Endothelial cell of umbilical vein (primary cell): ENCODE measurements around the gene TMCC2. TPM values are rescaled to one million over a fixed set of nuclear protein-coding genes. Genes with fewer than 3 reads are reported as not detected.

Source experiments
- BruUV-seq: library from RNA; stranded (reverse); fragments of 400-500 nt; replicated peaks from 2 replicates; lab custom pipeline; 2021; lab: Mats Ljungman, UMichigan
- CTCF ChIA-PET: fragments of 300-600, 350-600 bp; sonication (Branson Sonifier 250); formaldehyde crosslinking; loops from one replicate; lab custom pipeline; 2021; ENCODE audit warnings: antibody characterized with exemption, inconsistent platforms; lab: Charles Lee
- POLR2A ChIA-PET: fragments of 300-600, 350-600 bp; sonication (Branson Sonifier 250); formaldehyde crosslinking; loops from one replicate; lab custom pipeline; 2021; ENCODE audit warnings: antibody characterized with exemption, inconsistent platforms; lab: Charles Lee
- DNase-seq: peaks from one replicate; pipeline ENCODE4 v3.0.0-alpha.2; 2011; ENCODE audit warnings: low read depth, low spot score
- FAIRE-seq: peaks from 2 replicates; lab custom pipeline; 2011; peaks lifted over from hg19 to GRCh38; lab: Jason Lieb, UNC
- H2AFZ ChIP-seq: 2 replicates; pipeline ENCODE4 v1.6.0; 2012; ENCODE audit warnings: low read depth, low read length, control low read depth, inconsistent platforms
- H3K27ac ChIP-seq: 2 replicates; pipeline ENCODE4 v1.5.1; 2011; ENCODE audit warnings: low read depth, mild to moderate bottlenecking, control low read depth, low read length, moderate library complexity; ENCODE audit not compliant: insufficient read depth
- H3K27me3 ChIP-seq, 2 experiments: 2 replicates each; pipeline versions ENCODE4 v1.6.0 to v1.6.1; 2011; ENCODE audit warnings: low read length in 2 of 2, mixed read lengths in 1 of 2; ENCODE audit not compliant: control insufficient read depth in 2 of 2, insufficient read depth in 2 of 2
- H3K36me3 ChIP-seq, 2 experiments: 2 replicates in 1 of 2; 3 replicates in 1 of 2; pipeline ENCODE4 v1.5.1; 2011; ENCODE audit warnings: low read length in 2 of 2, mild to moderate bottlenecking in 1 of 2, moderate library complexity in 1 of 2; ENCODE audit not compliant: control insufficient read depth in 2 of 2, insufficient read depth in 2 of 2; ENCODE audit errors: extremely low read depth in 1 of 2
- H3K4me1 ChIP-seq: 3 replicates; pipeline ENCODE4 v1.5.1; 2011; ENCODE audit warnings: mild to moderate bottlenecking, low read length; ENCODE audit not compliant: control insufficient read depth, insufficient read depth; ENCODE audit errors: extremely low read depth
- H3K4me2 ChIP-seq: 2 replicates; pipeline ENCODE4 v1.6.1; 2011; ENCODE audit warnings: low read length, control low read depth, mixed read lengths; ENCODE audit not compliant: insufficient read depth
- H3K4me3 ChIP-seq, 3 experiments: fragments of 200-600 bp in 1 of 3; sonication (generic), shearing (Covaris generic) in 1 of 3; replicated peaks in 1 of 3; 2 replicates each; pipeline ENCODE4 v1.5.1; 2011 to 2016; ENCODE audit warnings: control low read depth in 3 of 3, low read length in 3 of 3, mild to moderate bottlenecking in 2 of 3, inconsistent platforms in 1 of 3, low read depth in 1 of 3, moderate library complexity in 1 of 3; ENCODE audit not compliant: insufficient read depth in 1 of 3
- H3K79me2 ChIP-seq: 2 replicates; pipeline ENCODE4 v1.6.0; 2012; ENCODE audit warnings: low read length, inconsistent platforms; ENCODE audit not compliant: control insufficient read depth, insufficient read depth
- H3K9ac ChIP-seq: replicated peaks from 2 replicates; pipeline ENCODE3; 2011; ENCODE audit warnings: low read length, control low read depth; ENCODE audit not compliant: insufficient read depth; ENCODE audit errors: extremely low read depth
- H3K9me1 ChIP-seq: replicated peaks from 3 replicates; pipeline ENCODE4 v1.6.0; 2011; ENCODE audit warnings: mild to moderate bottlenecking, low read length; ENCODE audit not compliant: control insufficient read depth, insufficient read depth; ENCODE audit errors: extremely low read depth
- H3K9me3 ChIP-seq: replicated peaks from 2 replicates; pipeline ENCODE4 v1.5.1; 2012; ENCODE audit warnings: low read length, inconsistent platforms; ENCODE audit not compliant: control insufficient read depth, insufficient read depth
- H4K20me1 ChIP-seq: replicated peaks from 2 replicates; pipeline ENCODE3; 2011; ENCODE audit warnings: mild to moderate bottlenecking, low read length; ENCODE audit not compliant: control insufficient read depth, insufficient read depth; ENCODE audit errors: extremely low read depth
- EZH2 ChIP-seq: IDR thresholded peaks from 2 replicates; pipeline ENCODE4 v1.6.1; 2012; ENCODE audit warnings: borderline replicate concordance, low read depth, mild to moderate bottlenecking, moderate library complexity, low read length, inconsistent platforms; ENCODE audit not compliant: severe bottlenecking
- FOS ChIP-seq: IDR thresholded peaks from 2 replicates; pipeline ENCODE4 v1.6.1; 2011; ENCODE audit warnings: mild to moderate bottlenecking, low read length, moderate library complexity, borderline replicate concordance; ENCODE audit not compliant: insufficient read depth
- GATA2 ChIP-seq: IDR thresholded peaks from 2 replicates; pipeline ENCODE4 v1.7.0; 2011; ENCODE audit warnings: low read depth, mild to moderate bottlenecking, moderate library complexity, mixed read lengths, low read length; ENCODE audit not compliant: insufficient read length, insufficient read depth
- JUN ChIP-seq: IDR thresholded peaks from 2 replicates; pipeline ENCODE4 v1.6.1; 2011; ENCODE audit warnings: borderline replicate concordance, low read depth; ENCODE audit not compliant: insufficient read length, insufficient read depth
- MYC ChIP-seq: IDR thresholded peaks from one replicate; pipeline ENCODE4 v1.6.1; 2011; ENCODE audit warnings: mild to moderate bottlenecking, low read depth, low read length
- POLR2A ChIP-seq: IDR thresholded peaks from 2 replicates; pipeline ENCODE4 v1.6.1; 2012; ENCODE audit warnings: low read depth, mild to moderate bottlenecking, control low read depth, low read length
- POLR2AphosphoS5 ChIP-seq: IDR thresholded peaks from 2 replicates; pipeline ENCODE4 v1.6.1; 2012; ENCODE audit warnings: low read depth, mild to moderate bottlenecking, control low read depth, low read length, moderate library complexity; ENCODE audit not compliant: insufficient read depth
- dilution Hi-C: fragments of 300-500 bp; cut with MboI; formaldehyde crosslinking; loops from one replicate; pipeline ENCODE4 v1.15.0; 2019; ENCODE audit warnings: low sequenced_read_pairs; ENCODE audit not compliant: extremely low pct_ligation_motif_present
- intact Hi-C: fragments of 100-400 bp; cut with micrococcal nuclease; formaldehyde crosslinking; loops from one replicate; pipeline ENCODE4 v1.10.0; 2022
- polyA plus RNA-seq, 4 experiments: library from polyadenylated mRNA; depleted of rRNA in 3 of 4; stranded (reverse) in 3 of 4; unstranded in 1 of 4; fragments of >200 nt; gene quantifications; 2 replicates each; pipeline versions ENCODE4 v1.2.1 to v1.2.3, GENCODE V29; 2011 to 2012; ENCODE audit warnings: missing spikeins in 1 of 4
- total RNA-seq: library from RNA; stranded (reverse); gene quantifications from 2 replicates; pipeline ENCODE4 v1.2.3, GENCODE V29; 2021
- TF ChIP-seq, protein P1 (sequence below), 2 donors: IDR thresholded peaks; 1 replicate in 1 of 2; 2 replicates in 1 of 2; pipeline ENCODE4 v1.5.1; 2011; ENCODE audit warnings: low read length in 2 of 2, mild to moderate bottlenecking in 2 of 2, moderate library complexity in 2 of 2, control low read depth in 1 of 2, inconsistent platforms in 1 of 2, low read depth in 1 of 2; ENCODE audit not compliant: insufficient read depth in 1 of 2; ENCODE audit errors: extremely low read depth in 1 of 2
- TF ChIP-seq, protein P2 (sequence below): IDR thresholded peaks from 2 replicates; pipeline ENCODE4 v1.6.1; 2011; ENCODE audit not compliant: insufficient read depth, insufficient read length

TMCC2 gene
- total and polyA plus RNA-seq, 2 donors (not counting 3 experiments of a cell fraction or from before 2014, with no cell fraction given), result 2.0 to 2.1 TPM

DNA sequence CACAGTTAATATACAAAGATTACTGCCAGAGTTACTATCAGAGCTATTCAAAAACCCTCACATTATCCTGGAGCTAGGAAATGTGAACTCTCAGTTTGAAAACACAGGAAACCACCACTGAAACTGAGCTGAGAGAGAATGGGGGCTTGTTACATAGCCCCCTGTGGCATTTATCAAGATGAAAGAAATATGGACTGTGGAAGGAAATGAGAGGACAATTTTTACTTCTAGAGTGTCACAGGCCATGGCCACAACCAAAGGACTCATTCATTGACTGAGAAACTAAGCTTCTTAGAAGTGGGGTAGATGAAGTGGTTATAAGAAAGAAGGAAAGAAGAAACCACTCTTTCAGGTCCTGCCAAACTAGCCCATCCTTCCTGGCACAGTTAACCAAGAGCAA is 41.6 kb upstream of the TMCC2 start:
- POLR2A ChIA-PET, result no interaction called here
- dilution Hi-C loops, result no loop called here
- BruUV-seq, result no TSS peak

More for the DNA sequence above, 41.6 kb upstream of the TMCC2 start:
- H3K9me1 ChIP-seq, result no peaks in the 10 kb centered on the region
- no peak for FAIRE-seq
- H3K9ac ChIP-seq, result no peak overlapping the region
- H3K79me2 ChIP-seq, result no peaks in the 10 kb centered on the region
- no peak for DNase-seq
- no peak overlapping the region for H3K4me3 ChIP-seq
- H3K27me3 ChIP-seq, result no peaks in the 10 kb centered on the region
- H3K36me3 ChIP-seq, result peaks cover 3% of the 10 kb centered on the region in 2 experiments
- no peaks in the 10 kb centered on the region for H3K9me3 ChIP-seq
- H2AFZ ChIP-seq, result no peak overlapping the region
- CTCF ChIA-PET, result interaction anchor here (1.5 kb wide), 1 partner anchor 45 kb away, joined by 5 read pairs; no protein-coding TSS in a partner anchor
- H4K20me1 ChIP-seq, result peaks cover 2% of the 10 kb centered on the region
- H3K4me2 ChIP-seq, result no peak overlapping the region
- TF ChIP-seq JUN, result no peak
- no peak for TF ChIP-seq POLR2AphosphoS5
- TF ChIP-seq FOS, result no peak
- TF ChIP-seq, protein P1, sequence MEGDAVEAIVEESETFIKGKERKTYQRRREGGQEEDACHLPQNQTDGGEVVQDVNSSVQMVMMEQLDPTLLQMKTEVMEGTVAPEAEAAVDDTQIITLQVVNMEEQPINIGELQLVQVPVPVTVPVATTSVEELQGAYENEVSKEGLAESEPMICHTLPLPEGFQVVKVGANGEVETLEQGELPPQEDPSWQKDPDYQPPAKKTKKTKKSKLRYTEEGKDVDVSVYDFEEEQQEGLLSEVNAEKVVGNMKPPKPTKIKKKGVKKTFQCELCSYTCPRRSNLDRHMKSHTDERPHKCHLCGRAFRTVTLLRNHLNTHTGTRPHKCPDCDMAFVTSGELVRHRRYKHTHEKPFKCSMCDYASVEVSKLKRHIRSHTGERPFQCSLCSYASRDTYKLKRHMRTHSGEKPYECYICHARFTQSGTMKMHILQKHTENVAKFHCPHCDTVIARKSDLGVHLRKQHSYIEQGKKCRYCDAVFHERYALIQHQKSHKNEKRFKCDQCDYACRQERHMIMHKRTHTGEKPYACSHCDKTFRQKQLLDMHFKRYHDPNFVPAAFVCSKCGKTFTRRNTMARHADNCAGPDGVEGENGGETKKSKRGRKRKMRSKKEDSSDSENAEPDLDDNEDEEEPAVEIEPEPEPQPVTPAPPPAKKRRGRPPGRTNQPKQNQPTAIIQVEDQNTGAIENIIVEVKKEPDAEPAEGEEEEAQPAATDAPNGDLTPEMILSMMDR (IDR thresholded peaks at IDR 0.05; ENCODE audit: extremely low read depth in 1 of 2, insufficient read depth in 1 of 2, low read depth in 1 of 2, low read length in 2 of 2), result no peak
- no peak for TF ChIP-seq MYC
- TF ChIP-seq, protein P2, sequence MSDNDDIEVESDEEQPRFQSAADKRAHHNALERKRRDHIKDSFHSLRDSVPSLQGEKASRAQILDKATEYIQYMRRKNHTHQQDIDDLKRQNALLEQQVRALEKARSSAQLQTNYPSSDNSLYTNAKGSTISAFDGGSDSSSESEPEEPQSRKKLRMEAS, result no peak
- TF ChIP-seq EZH2, result no peak
- no peak for TF ChIP-seq POLR2A
- TF ChIP-seq GATA2, result no peak
- peaks cover 8% of the 10 kb centered on the region for H3K4me1 ChIP-seq
- H3K27ac ChIP-seq, result no peak overlapping the region
- intact Hi-C loops, result no loop called here
